Astrocyte of the cerebellum (primary cell): Measurements from ENCODE around the gene GPD1L.

Source experiments
- DNase-seq: peaks from one replicate; pipeline ENCODE4 v3.0.0-alpha.2; 2011; ENCODE audit warnings: low read depth
- H3K4me3 ChIP-seq: 2 replicates; pipeline ENCODE4 v1.5.1; 2011; ENCODE audit warnings: mild to moderate bottlenecking, low read depth, low read length, moderate library complexity
- in situ Hi-C: cut with HindIII; loops from 2 replicates; pipeline ENCODE4 v1.10.0; 2017; ENCODE audit warnings: low sequenced_read_pairs
- TF ChIP-seq, protein P1 (sequence below): IDR thresholded peaks from 2 replicates; pipeline ENCODE4 v1.5.1; 2012; ENCODE audit warnings: low read length, low read depth, moderate library complexity, mild to moderate bottlenecking; ENCODE audit errors: missing control alignments

Gene GPD1L

DNA sequence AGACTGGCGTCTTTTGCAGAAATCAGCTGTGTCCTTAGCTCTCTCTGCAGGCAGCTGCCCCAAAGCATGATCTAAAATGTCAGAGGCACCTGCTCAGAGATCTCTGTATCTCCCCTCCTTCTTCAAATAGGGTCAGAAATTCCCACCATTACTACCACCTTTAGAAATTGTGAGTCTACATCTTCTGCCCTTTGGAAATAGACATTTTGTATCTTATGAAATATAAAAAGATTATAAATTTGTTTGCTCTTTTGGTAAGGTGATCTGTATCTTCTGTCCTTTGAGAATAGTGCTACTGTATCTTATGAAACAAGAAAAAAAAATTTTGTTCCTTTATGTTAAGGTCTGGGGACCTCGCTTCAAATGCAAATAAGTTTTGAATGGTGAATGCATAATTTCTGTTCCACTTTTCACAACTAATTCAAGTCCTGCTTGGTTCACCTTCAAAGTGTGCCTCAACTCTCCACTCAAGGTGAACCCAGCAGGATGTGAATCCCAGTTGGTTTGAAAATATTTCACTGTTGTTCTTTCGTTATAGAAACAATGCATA, 28.3 kb upstream of the GPD1L start:
- H3K4me3 ChIP-seq, result no peak overlapping the region
- in situ Hi-C loops, result no loop called here
- DNase-seq, result no peak
- TF ChIP-seq, protein P1, sequence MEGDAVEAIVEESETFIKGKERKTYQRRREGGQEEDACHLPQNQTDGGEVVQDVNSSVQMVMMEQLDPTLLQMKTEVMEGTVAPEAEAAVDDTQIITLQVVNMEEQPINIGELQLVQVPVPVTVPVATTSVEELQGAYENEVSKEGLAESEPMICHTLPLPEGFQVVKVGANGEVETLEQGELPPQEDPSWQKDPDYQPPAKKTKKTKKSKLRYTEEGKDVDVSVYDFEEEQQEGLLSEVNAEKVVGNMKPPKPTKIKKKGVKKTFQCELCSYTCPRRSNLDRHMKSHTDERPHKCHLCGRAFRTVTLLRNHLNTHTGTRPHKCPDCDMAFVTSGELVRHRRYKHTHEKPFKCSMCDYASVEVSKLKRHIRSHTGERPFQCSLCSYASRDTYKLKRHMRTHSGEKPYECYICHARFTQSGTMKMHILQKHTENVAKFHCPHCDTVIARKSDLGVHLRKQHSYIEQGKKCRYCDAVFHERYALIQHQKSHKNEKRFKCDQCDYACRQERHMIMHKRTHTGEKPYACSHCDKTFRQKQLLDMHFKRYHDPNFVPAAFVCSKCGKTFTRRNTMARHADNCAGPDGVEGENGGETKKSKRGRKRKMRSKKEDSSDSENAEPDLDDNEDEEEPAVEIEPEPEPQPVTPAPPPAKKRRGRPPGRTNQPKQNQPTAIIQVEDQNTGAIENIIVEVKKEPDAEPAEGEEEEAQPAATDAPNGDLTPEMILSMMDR, result no peak

DNA sequence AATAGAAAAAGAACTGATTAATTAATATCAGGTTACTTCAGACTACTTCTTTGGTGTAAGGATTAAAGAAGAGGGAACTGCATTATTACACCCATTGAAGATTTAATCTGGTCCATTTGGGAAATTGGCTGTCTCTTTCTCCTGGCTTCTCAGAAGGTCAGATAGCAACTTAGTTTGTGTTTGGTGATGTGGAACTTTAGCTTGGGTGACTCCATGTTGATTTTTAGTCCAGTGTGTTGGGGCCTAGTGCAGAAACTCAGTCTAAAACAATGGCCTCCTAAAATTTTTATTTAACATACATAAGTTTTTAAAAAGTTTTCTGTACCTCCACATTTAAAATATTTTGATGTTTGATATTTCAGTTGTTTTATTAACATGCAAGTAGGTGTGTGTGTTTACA, 27.6 kb upstream of the GPD1L start:
- DNase-seq, result no peak

DNA sequence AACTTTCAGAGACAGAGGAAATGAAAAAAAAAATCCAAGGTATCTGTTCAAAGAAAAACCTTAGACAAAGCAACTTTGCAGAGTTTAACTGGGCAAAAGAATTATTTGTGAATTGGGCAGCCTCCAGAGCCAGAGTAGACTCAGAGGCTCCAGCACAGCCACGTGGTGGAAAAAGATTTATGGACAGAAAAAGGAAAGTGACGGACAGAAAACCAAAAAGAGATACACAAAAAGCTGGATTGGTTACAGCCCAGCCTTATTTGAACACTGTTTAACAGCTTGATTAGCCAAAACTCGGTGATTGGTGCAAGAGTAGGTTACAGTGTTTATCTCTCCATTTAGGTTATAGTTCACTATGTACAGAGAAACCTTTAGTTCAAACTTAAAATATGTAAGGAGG, 23.7 kb upstream of the GPD1L start:
- DNase-seq, result no peak
- no peak overlapping the region for H3K4me3 ChIP-seq
- in situ Hi-C loops, result no loop called here
- TF ChIP-seq, protein P1, result no peak

More for the DNA sequence above, 27.6 kb upstream of the GPD1L start:
- in situ Hi-C loops, result no loop called here
- TF ChIP-seq, protein P1, result no peak
- no peak overlapping the region for H3K4me3 ChIP-seq

DNA sequence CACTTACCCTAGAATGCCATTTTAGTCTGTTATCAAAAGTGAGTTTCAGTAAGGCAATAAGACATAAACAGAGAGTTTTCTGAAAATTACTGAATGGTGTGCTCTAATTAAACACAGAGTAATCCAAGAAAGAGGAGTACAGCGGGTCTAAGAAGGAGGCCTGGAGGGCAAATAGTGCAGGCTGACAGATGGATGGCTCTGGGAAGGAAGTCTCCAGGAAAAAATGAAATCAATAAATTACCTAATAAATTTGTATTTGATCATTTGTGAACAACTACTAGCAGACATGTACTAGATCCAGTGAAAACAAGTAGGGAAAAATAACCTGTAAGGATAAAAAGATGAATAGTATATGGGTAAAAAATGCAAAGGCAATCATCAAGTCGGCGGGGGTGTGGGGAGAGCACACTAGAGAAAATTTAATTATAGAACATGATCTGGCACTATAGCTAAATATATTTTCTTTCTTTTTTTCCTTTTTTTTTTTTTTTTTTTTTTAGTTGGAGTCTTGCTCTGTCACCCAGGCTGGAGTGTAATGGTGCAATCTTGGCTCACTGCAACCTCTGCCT, 22.6 kb upstream of the GPD1L start:
- in situ Hi-C loops, result no loop called here
- no peak for DNase-seq
- H3K4me3 ChIP-seq, result no peak overlapping the region
- TF ChIP-seq, protein P1, result no peak

DNA sequence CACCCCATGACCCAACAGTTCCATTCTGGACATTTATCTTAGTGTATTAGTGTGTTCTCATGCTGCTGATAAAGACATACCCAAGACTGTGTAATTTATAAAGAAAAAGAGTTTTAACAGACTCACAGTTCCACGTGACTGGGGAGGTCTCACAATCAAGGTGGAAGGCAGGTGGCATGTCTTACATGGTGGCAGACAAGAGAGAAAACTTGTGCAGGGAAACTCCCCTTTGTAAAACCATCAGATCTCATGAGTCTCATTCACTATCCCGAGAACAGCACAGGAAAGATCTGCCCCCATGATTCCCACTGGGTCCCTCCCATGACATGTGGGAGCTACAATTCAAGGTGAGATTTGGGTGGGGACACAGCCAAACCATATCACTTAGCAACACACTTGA, 21.6 kb upstream of the GPD1L start:
- in situ Hi-C loops, result no loop called here
- TF ChIP-seq, protein P1, result no peak
- no peak for DNase-seq
- H3K4me3 ChIP-seq, result no peak overlapping the region

DNA sequence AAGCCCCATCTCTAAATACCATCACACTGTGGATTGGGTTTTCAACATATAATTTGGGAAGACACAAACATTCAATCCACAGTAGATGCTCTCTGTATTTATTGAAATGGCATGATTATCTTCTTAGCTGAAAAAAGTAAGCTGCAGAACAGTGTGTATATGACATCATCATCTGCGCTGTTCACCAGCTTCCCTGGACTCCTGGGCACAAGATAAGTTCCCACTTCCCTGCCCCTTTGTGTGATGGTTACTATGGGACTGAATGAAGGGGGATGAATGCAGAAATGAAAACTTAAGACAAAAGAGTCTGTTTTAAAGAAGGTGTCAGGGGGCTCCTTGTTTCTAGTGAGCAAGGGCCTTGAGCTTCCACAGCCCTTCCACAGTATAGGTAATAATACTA, 20.0 kb upstream of the GPD1L start:
- in situ Hi-C loops, result no loop called here

More for the DNA sequence above, 20.0 kb upstream of the GPD1L start:
- TF ChIP-seq, protein P1, result no peak
- H3K4me3 ChIP-seq, result no peak overlapping the region
- no peak for DNase-seq
